ENCODE data around the gene CHCHD3.

The CHCHD3 gene

GRCh38 chr7:132790104-132790503 is 291.8 kb downstream of the CHCHD3 start:
- H3K36me3 Mint-ChIP-seq (ENCODE audit: low read depth) = peaks cover 40% of the 10 kb centered on the region
- H3K27me3 Mint-ChIP-seq (ENCODE audit: low read depth) = no peaks in the 10 kb centered on the region
- TF ChIP-seq CTCF (IDR thresholded peaks at IDR 0.05; ENCODE audit: unreplicated experiment in 3 of 3) = no peak
- no peak overlapping the region for H3K27ac Mint-ChIP-seq
- H3K4me1 Mint-ChIP-seq = peaks cover 18% of the 10 kb centered on the region
- H3K9me3 Mint-ChIP-seq = no peaks in the 10 kb centered on the region
- no peak overlapping the region for H3K4me3 Mint-ChIP-seq

GRCh38 chr7:132789281-132789680 is 292.6 kb downstream of the CHCHD3 start:
- Mint-ChIP-seq H3K4me1 (peaks cover 11% of the 10 kb centered on the region), H3K4me3 (no peak overlapping the region), H3K27me3 (ENCODE audit: low read depth) (no peaks in the 10 kb centered on the region), H3K27ac (no peak overlapping the region), H3K9me3 (no peaks in the 10 kb centered on the region), H3K36me3 (ENCODE audit: low read depth) (peaks cover 43% of the 10 kb centered on the region)
- TF ChIP-seq CTCF (IDR thresholded peaks at IDR 0.05; ENCODE audit: unreplicated experiment in 3 of 3) = no peak

GRCh38 chr7:132785870-132786269 is 296.0 kb downstream of the CHCHD3 start:
- Mint-ChIP-seq H3K4me3 (no peak overlapping the region), H3K36me3 (ENCODE audit: low read depth) (peaks cover 46% of the 10 kb centered on the region), H3K27me3 (ENCODE audit: low read depth) (no peaks in the 10 kb centered on the region), H3K9me3 (no peaks in the 10 kb centered on the region), H3K27ac (no peak overlapping the region), H3K4me1 (no peaks in the 10 kb centered on the region)
- TF ChIP-seq CTCF (IDR thresholded peaks at IDR 0.05; ENCODE audit: unreplicated experiment in 3 of 3) = no peak

- Mint-ChIP-seq H3K27me3 (ENCODE audit: low read depth) (no peaks in the 10 kb centered on the region), H3K27ac (no peak overlapping the region), H3K4me3 (no peak overlapping the region)
Observed at GRCh38 chr7:132784406-132784805, 297.5 kb downstream of the CHCHD3 start.

GRCh38 chr7:132783824-132784223 is 298.1 kb downstream of the CHCHD3 start:
- TF ChIP-seq CTCF (IDR thresholded peaks at IDR 0.05; ENCODE audit: unreplicated experiment in 3 of 3) = no peak
- H3K27me3 Mint-ChIP-seq (ENCODE audit: low read depth) = no peaks in the 10 kb centered on the region
- H3K27ac Mint-ChIP-seq = no peak overlapping the region
- peaks cover 41% of the 10 kb centered on the region for H3K36me3 Mint-ChIP-seq (ENCODE audit: low read depth)
- no peaks in the 10 kb centered on the region for H3K9me3 Mint-ChIP-seq
- no peaks in the 10 kb centered on the region for H3K4me1 Mint-ChIP-seq
- H3K4me3 Mint-ChIP-seq = no peak overlapping the region

More at GRCh38 chr7:132784406-132784805, 297.5 kb downstream of the CHCHD3 start:
- Mint-ChIP-seq H3K36me3 (ENCODE audit: low read depth) (peaks cover 43% of the 10 kb centered on the region), H3K4me1 (no peaks in the 10 kb centered on the region), H3K9me3 (no peaks in the 10 kb centered on the region)
- no peak for TF ChIP-seq CTCF (IDR thresholded peaks at IDR 0.05; ENCODE audit: unreplicated experiment in 3 of 3)

- H3K4me1 Mint-ChIP-seq = no peaks in the 10 kb centered on the region
- no peaks in the 10 kb centered on the region for H3K27me3 Mint-ChIP-seq (ENCODE audit: low read depth)
- no peak overlapping the region for H3K27ac Mint-ChIP-seq
- H3K36me3 Mint-ChIP-seq (ENCODE audit: low read depth) = peaks cover 41% of the 10 kb centered on the region
- no peak for TF ChIP-seq CTCF (IDR thresholded peaks at IDR 0.05; ENCODE audit: unreplicated experiment in 3 of 3)
- no peak overlapping the region for H3K4me3 Mint-ChIP-seq
- no peaks in the 10 kb centered on the region for H3K9me3 Mint-ChIP-seq
Observed at GRCh38 chr7:132782777-132783640, 298.9 kb downstream of the CHCHD3 start.

Data from nephron (organoid).